AG09319 (cell line): ENCODE results near the gene SDC3.

Experiments used
- DNase-seq: peaks from one replicate; pipeline ENCODE4 v3.0.0-alpha.2; 2010; ENCODE audit warnings: low read depth; ENCODE audit errors: extremely low read depth
- CTCF ChIP-seq: IDR thresholded peaks from 2 replicates; pipeline ENCODE4 v1.5.1; 2011; ENCODE audit warnings: low read depth, mild to moderate bottlenecking, inconsistent platforms, low read length, moderate library complexity

The SDC3 gene

GRCh38 chr1:30848130-30848529 lies 60.4 kb downstream of the SDC3 start:
- no peak for TF ChIP-seq CTCF
- no peak for DNase-seq

GRCh38 chr1:30847358-30847972 lies 61.1 kb downstream of the SDC3 start:
- TF ChIP-seq CTCF: no peak
- no peak for DNase-seq

- TF ChIP-seq CTCF: no peak
These were observed 62.0 kb downstream of the SDC3 start for GRCh38 chr1:30846587-30846986.

GRCh38 chr1:30845904-30846290 lies 62.7 kb downstream of the SDC3 start:
- DNase-seq: no peak
- no peak for TF ChIP-seq CTCF

More at GRCh38 chr1:30846587-30846986, 62.0 kb downstream of the SDC3 start:
- DNase-seq: no peak

- DNase-seq: no peak
- no peak for TF ChIP-seq CTCF
These were observed 63.2 kb downstream of the SDC3 start for GRCh38 chr1:30845237-30845903.

GRCh38 chr1:30844631-30845030 lies 63.9 kb downstream of the SDC3 start:
- no peak for TF ChIP-seq CTCF
- DNase-seq: no peak

- no peak for DNase-seq
- no peak for TF ChIP-seq CTCF
These were observed 65.7 kb downstream of the SDC3 start for GRCh38 chr1:30842697-30843354.
